ENCODE data around the gene GATAD2A. TPM values are rescaled to one million over a fixed set of nuclear protein-coding genes. Genes with fewer than 3 reads are reported as not detected.

The GATAD2A gene
- total and polyA plus RNA-seq, 9 of the 15 experiments (the other 6 are each of a cell fraction or from before 2014, with no cell fraction given), result 2.4 to 226 (median 44.2) TPM

DNA sequence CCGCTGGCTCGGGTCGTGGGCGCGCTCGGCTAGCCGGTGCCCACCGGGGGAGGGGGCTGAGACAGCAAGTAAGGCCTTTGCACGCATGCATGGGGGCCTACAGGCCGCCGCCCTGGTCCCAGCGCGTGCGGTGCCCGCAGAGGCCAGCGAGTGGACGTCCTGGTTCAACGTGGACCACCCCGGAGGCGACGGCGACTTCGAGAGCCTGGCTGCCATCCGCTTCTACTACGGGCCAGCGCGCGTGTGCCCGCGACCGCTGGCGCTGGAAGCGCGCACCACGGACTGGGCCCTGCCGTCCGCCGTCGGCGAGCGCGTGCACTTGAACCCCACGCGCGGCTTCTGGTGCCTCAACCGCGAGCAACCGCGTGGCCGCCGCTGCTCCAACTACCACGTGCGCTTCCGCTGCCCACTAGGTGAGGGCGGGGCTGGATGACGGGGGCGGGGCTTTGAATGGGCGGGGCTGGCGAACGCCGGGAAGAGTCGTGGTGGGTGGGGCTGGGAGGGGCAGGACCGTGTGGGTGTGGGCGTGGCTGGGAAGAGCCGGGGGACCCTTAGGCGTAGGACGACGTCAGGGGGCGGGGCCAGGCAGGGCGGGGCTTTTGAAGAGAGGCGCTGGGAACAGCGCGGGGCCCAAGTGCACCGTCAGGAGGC, 134.7 kb downstream of the GATAD2A start (continued):
- TF ChIP-seq XRCC4 (IDR thresholded peaks at IDR 0.05; ENCODE audit: extremely low read depth, insufficient read depth, insufficient read length) (no peak), ZBTB17 (CRISPR knock-in tag; IDR thresholded peaks at IDR 0.05) (no peak), CBX1 (IDR thresholded peaks at IDR 0.05; ENCODE audit: low read depth) (peak; percentile 66), CHD2 (IDR thresholded peaks at IDR 0.05; ENCODE audit: low read depth, low read length) (no peak), TBL1XR1 (IDR thresholded peaks at IDR 0.05; ENCODE audit: low read length in 2 of 2) (no peak), POLR2G (IDR thresholded peaks at IDR 0.05; ENCODE audit: low read depth, low read length) (peak; percentile 52), HDAC2 (IDR thresholded peaks at IDR 0.05) (no peak), PTBP1 (IDR thresholded peaks at IDR 0.05; ENCODE audit: low read depth, low read length) (no peak)
- TF ChIP-seq, protein P1, sequence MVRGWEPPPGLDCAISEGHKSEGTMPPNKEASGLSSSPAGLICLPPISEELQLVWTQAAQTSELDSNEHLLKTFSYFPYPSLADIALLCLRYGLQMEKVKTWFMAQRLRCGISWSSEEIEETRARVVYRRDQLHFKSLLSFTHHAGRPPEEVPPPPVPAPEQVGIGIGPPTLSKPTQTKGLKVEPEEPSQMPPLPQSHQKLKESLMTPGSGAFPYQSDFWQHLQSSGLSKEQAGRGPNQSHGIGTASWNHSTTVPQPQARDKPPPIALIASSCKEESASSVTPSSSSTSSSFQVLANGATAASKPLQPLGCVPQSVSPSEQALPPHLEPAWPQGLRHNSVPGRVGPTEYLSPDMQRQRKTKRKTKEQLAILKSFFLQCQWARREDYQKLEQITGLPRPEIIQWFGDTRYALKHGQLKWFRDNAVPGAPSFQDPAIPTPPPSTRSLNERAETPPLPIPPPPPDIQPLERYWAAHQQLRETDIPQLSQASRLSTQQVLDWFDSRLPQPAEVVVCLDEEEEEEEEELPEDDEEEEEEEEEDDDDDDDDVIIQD (CRISPR knock-in tag; IDR thresholded peaks at IDR 0.05), result no peak
- TF ChIP-seq, protein P2, sequence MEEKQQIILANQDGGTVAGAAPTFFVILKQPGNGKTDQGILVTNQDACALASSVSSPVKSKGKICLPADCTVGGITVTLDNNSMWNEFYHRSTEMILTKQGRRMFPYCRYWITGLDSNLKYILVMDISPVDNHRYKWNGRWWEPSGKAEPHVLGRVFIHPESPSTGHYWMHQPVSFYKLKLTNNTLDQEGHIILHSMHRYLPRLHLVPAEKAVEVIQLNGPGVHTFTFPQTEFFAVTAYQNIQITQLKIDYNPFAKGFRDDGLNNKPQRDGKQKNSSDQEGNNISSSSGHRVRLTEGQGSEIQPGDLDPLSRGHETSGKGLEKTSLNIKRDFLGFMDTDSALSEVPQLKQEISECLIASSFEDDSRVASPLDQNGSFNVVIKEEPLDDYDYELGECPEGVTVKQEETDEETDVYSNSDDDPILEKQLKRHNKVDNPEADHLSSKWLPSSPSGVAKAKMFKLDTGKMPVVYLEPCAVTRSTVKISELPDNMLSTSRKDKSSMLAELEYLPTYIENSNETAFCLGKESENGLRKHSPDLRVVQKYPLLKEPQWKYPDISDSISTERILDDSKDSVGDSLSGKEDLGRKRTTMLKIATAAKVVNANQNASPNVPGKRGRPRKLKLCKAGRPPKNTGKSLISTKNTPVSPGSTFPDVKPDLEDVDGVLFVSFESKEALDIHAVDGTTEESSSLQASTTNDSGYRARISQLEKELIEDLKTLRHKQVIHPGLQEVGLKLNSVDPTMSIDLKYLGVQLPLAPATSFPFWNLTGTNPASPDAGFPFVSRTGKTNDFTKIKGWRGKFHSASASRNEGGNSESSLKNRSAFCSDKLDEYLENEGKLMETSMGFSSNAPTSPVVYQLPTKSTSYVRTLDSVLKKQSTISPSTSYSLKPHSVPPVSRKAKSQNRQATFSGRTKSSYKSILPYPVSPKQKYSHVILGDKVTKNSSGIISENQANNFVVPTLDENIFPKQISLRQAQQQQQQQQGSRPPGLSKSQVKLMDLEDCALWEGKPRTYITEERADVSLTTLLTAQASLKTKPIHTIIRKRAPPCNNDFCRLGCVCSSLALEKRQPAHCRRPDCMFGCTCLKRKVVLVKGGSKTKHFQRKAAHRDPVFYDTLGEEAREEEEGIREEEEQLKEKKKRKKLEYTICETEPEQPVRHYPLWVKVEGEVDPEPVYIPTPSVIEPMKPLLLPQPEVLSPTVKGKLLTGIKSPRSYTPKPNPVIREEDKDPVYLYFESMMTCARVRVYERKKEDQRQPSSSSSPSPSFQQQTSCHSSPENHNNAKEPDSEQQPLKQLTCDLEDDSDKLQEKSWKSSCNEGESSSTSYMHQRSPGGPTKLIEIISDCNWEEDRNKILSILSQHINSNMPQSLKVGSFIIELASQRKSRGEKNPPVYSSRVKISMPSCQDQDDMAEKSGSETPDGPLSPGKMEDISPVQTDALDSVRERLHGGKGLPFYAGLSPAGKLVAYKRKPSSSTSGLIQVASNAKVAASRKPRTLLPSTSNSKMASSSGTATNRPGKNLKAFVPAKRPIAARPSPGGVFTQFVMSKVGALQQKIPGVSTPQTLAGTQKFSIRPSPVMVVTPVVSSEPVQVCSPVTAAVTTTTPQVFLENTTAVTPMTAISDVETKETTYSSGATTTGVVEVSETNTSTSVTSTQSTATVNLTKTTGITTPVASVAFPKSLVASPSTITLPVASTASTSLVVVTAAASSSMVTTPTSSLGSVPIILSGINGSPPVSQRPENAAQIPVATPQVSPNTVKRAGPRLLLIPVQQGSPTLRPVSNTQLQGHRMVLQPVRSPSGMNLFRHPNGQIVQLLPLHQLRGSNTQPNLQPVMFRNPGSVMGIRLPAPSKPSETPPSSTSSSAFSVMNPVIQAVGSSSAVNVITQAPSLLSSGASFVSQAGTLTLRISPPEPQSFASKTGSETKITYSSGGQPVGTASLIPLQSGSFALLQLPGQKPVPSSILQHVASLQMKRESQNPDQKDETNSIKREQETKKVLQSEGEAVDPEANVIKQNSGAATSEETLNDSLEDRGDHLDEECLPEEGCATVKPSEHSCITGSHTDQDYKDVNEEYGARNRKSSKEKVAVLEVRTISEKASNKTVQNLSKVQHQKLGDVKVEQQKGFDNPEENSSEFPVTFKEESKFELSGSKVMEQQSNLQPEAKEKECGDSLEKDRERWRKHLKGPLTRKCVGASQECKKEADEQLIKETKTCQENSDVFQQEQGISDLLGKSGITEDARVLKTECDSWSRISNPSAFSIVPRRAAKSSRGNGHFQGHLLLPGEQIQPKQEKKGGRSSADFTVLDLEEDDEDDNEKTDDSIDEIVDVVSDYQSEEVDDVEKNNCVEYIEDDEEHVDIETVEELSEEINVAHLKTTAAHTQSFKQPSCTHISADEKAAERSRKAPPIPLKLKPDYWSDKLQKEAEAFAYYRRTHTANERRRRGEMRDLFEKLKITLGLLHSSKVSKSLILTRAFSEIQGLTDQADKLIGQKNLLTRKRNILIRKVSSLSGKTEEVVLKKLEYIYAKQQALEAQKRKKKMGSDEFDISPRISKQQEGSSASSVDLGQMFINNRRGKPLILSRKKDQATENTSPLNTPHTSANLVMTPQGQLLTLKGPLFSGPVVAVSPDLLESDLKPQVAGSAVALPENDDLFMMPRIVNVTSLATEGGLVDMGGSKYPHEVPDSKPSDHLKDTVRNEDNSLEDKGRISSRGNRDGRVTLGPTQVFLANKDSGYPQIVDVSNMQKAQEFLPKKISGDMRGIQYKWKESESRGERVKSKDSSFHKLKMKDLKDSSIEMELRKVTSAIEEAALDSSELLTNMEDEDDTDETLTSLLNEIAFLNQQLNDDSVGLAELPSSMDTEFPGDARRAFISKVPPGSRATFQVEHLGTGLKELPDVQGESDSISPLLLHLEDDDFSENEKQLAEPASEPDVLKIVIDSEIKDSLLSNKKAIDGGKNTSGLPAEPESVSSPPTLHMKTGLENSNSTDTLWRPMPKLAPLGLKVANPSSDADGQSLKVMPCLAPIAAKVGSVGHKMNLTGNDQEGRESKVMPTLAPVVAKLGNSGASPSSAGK (IDR thresholded peaks at IDR 0.05), result peak; percentile 86
- TF ChIP-seq, protein P3, sequence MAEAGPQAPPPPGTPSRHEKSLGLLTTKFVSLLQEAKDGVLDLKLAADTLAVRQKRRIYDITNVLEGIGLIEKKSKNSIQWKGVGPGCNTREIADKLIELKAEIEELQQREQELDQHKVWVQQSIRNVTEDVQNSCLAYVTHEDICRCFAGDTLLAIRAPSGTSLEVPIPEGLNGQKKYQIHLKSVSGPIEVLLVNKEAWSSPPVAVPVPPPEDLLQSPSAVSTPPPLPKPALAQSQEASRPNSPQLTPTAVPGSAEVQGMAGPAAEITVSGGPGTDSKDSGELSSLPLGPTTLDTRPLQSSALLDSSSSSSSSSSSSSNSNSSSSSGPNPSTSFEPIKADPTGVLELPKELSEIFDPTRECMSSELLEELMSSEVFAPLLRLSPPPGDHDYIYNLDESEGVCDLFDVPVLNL (CRISPR knock-in tag; IDR thresholded peaks at IDR 0.05; ENCODE audit: low read depth), result no peak
